Body of pancreas (tissue), 4 donors: ENCODE data around the gene TTC33. TPM values are rescaled to one million over a fixed set of nuclear protein-coding genes. Genes with fewer than 3 reads are reported as not detected.

ENCODE experiments used
- ATAC-seq: fragments of 150-250 bp; one replicate; pipeline ENCODE4 v1.9.1; 2016
- DNase-seq, 4 donors: peaks; one replicate each; pipeline ENCODE4 v3.0.0-alpha.2; 2019
- H3K27ac ChIP-seq, 4 donors: fragments of 200-600 bp; sonication (generic); 1 replicate in 3 of 4; 2 replicates in 1 of 4; pipeline versions ENCODE4 v1.5.1 to v1.6.1; 2016 to 2019; ENCODE audit warnings: mild to moderate bottlenecking in 1 of 4, mixed read lengths in 1 of 4, moderate library complexity in 1 of 4
- H3K27me3 ChIP-seq, 2 donors: fragments of 200-600 bp; sonication (generic); one replicate each; pipeline ENCODE4 v1.6.0; 2016; ENCODE audit warnings: mild to moderate bottlenecking in 1 of 2
- H3K36me3 ChIP-seq, 2 donors: fragments of 200-600 bp; sonication (generic); replicated peaks in 1 of 2; 2 replicates each; pipeline ENCODE4 v1.5.1; 2016; ENCODE audit warnings: low read depth in 2 of 2; ENCODE audit not compliant: insufficient read depth in 1 of 2
- H3K4me1 ChIP-seq: fragments of 200-600 bp; sonication (generic); one replicate; pipeline ENCODE4 v1.6.0; 2016
- H3K4me3 ChIP-seq, 2 donors: fragments of 200-600 bp; sonication (generic); 1 replicate in 1 of 2; 2 replicates in 1 of 2; pipeline ENCODE4 v1.5.1; 2016 to 2019
- H3K9me3 ChIP-seq, 3 donors: fragments of 200-600 bp; sonication (generic); 1 replicate in 2 of 3; 2 replicates in 1 of 3; pipeline ENCODE4 v1.5.1; 2016
- CTCF ChIP-seq, 7 experiments: fragments of 450-650 bp in 4 of 7; fragments of 200-600 bp in 3 of 7; sonication (generic) in 3 of 7; IDR thresholded peaks; one replicate each; pipeline ENCODE4 v1.5.1; 2016 to 2019; ENCODE audit warnings: antibody characterized with exemption in 7 of 7
- POLR2A ChIP-seq, 3 donors: fragments of 450-650 bp; IDR thresholded peaks; one replicate each; pipeline ENCODE4 v1.6.1; 2016; ENCODE audit warnings: antibody characterized with exemption in 3 of 3, mild to moderate bottlenecking in 2 of 3
- WGBS, 2 donors: methylation state at CpG; one replicate each; pipeline ENCODE4 v1.1.5; 2017; 5-methylcytosine and 5-hydroxymethylcytosine counted together
- intact Hi-C: fragments of 100-400 bp; cut with DNase I; formaldehyde crosslinking; loops from one replicate; pipeline ENCODE4 v1.15.1; 2023
- total RNA-seq, 2 donors: library from RNA; depleted of rRNA; stranded (reverse); fragments of >200 nt; gene quantifications; one replicate each; pipeline ENCODE4 v1.1.0, GENCODE V29; 2016

Gene TTC33
- total RNA-seq, 2 donors from 2014 or later: 2.3 to 9.3 TPM

DNA sequence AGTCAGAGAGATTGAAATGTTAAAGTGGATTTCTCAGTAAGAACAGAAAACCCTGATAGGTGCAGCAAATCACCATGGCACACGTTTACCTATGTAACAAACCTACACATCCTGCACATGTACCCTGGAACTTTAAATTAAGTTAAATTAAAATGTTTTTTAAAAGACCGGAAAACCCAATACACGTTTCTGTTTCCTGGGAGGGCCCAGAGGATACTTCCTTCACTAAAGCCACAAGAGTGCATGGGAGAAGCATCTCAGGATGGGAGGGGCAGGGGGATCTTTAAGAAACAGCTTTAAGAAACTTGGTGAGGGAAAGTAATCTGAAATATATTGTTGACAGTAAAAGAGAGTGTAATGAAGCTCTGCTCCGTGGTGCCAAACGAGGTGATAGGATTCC, 240.8 kb downstream of the TTC33 start:
- TF ChIP-seq CTCF (IDR thresholded peaks at IDR 0.05): no peak
- TF ChIP-seq POLR2A (IDR thresholded peaks at IDR 0.05): no peak
- H3K4me3 ChIP-seq: no peak overlapping the region
- H3K27me3 ChIP-seq: no peaks in the 10 kb centered on the region
- intact Hi-C loops: no loop called here
- H3K4me1 ChIP-seq: peaks cover 6% of the 10 kb centered on the region
- no peak for ATAC-seq
- 53 to 64% methylated on average over 5 of the region's 5 CpGs for WGBS, 2 donors
- no peak for DNase-seq
- no peak overlapping the region for H3K27ac ChIP-seq
- H3K9me3 ChIP-seq: no peaks in the 10 kb centered on the region
- H3K36me3 ChIP-seq: no peaks in the 10 kb centered on the region

GRCh38 chr5:40511801-40512200, 244.0 kb downstream of the TTC33 start:
- Histone ChIP-seq H3K27me3 (no peaks in the 10 kb centered on the region), H3K9me3 (no peaks in the 10 kb centered on the region), H3K36me3 (no peaks in the 10 kb centered on the region), H3K4me1 (no peaks in the 10 kb centered on the region), H3K27ac (no peak overlapping the region), H3K4me3 (no peak overlapping the region)
- intact Hi-C loops: no loop called here
- TF ChIP-seq CTCF (IDR thresholded peaks at IDR 0.05) (no peak), POLR2A (IDR thresholded peaks at IDR 0.05) (no peak)
- 70 to 76% methylated on average over 1 of the region's 1 CpG for WGBS, 2 donors
- ATAC-seq (no peak), DNase-seq (no peak)

GRCh38 chr5:40507095-40507494, 248.7 kb downstream of the TTC33 start:
- H3K27me3 ChIP-seq: no peaks in the 10 kb centered on the region
- 28 to 31% methylated on average over 2 of the region's 2 CpGs for WGBS, 2 donors
- DNase-seq (no peak), ATAC-seq (no peak)
- H3K4me1 ChIP-seq: no peaks in the 10 kb centered on the region
- H3K27ac ChIP-seq: no peak overlapping the region
- H3K4me3 ChIP-seq: no peak overlapping the region
- H3K9me3 ChIP-seq: no peaks in the 10 kb centered on the region
- TF ChIP-seq CTCF (IDR thresholded peaks at IDR 0.05): no peak
- TF ChIP-seq POLR2A (IDR thresholded peaks at IDR 0.05): no peak
- H3K36me3 ChIP-seq: no peaks in the 10 kb centered on the region
- intact Hi-C loops: no loop called here

GRCh38 chr5:40505031-40505430, 250.7 kb downstream of the TTC33 start:
- intact Hi-C loops: no loop called here
- DNase-seq (no peak), ATAC-seq (no peak)
- WGBS, 2 donors: 78 to 85% methylated on average over 4 of the region's 4 CpGs
- H3K27me3 ChIP-seq: no peaks in the 10 kb centered on the region
- no peaks in the 10 kb centered on the region for H3K36me3 ChIP-seq
- H3K27ac ChIP-seq: no peak overlapping the region
- no peaks in the 10 kb centered on the region for H3K4me1 ChIP-seq
- no peak overlapping the region for H3K4me3 ChIP-seq
- TF ChIP-seq CTCF (IDR thresholded peaks at IDR 0.05) (no peak), POLR2A (IDR thresholded peaks at IDR 0.05) (no peak)
- H3K9me3 ChIP-seq: no peaks in the 10 kb centered on the region

GRCh38 chr5:40503439-40503838, 252.3 kb downstream of the TTC33 start:
- DNase-seq (no peak), ATAC-seq (no peak)
- intact Hi-C loops: no loop called here
- no peak overlapping the region for H3K27ac ChIP-seq
- WGBS, 2 donors: 82 to 84% methylated on average over 2 of the region's 2 CpGs
- no peaks in the 10 kb centered on the region for H3K36me3 ChIP-seq
- H3K4me1 ChIP-seq: no peaks in the 10 kb centered on the region
- H3K9me3 ChIP-seq: no peaks in the 10 kb centered on the region
- H3K4me3 ChIP-seq: no peak overlapping the region
- no peaks in the 10 kb centered on the region for H3K27me3 ChIP-seq
- no peak for TF ChIP-seq POLR2A (IDR thresholded peaks at IDR 0.05)
- TF ChIP-seq CTCF (IDR thresholded peaks at IDR 0.05): no peak
